H1 (cell line): Measurements from ENCODE around the gene BZW2. TPM values are rescaled to one million over a fixed set of nuclear protein-coding genes. Genes with fewer than 3 reads are reported as not detected.

Experiments used
- CTCF ChIA-PET: fragments of 300-600 bp; sonication (Branson Sonifier 250); formaldehyde crosslinking; loops from one replicate; lab custom pipeline; 2021; ENCODE audit not compliant: partially characterized antibody; lab: Charles Lee
- POLR2A ChIA-PET: fragments of 300-600 bp; sonication (Branson Sonifier 250); formaldehyde crosslinking; loops from one replicate; lab custom pipeline; 2021; ENCODE audit warnings: inconsistent platforms; ENCODE audit not compliant: partially characterized antibody; lab: Charles Lee
- DNase-seq, 2 experiments: peaks; one replicate each; pipeline versions ENCODE4 v3.0.0 to v3.0.0-alpha.2; 2010 to 2022; ENCODE audit warnings: low spot score in 2 of 2, low read depth in 1 of 2, mixed read lengths in 1 of 2
- FAIRE-seq: peaks from 2 replicates; lab custom pipeline; 2011; peaks lifted over from hg19 to GRCh38; lab: Jason Lieb, UNC
- H2AFZ ChIP-seq: 2 replicates; pipeline ENCODE4 v1.8.1; 2012; ENCODE audit warnings: low read length, inconsistent platforms
- H2AK5ac ChIP-seq: 2 replicates; pipeline ENCODE4 v1.6.1; 2013; ENCODE audit warnings: low read depth, low read length
- H2BK120ac ChIP-seq: replicated peaks from 2 replicates; pipeline ENCODE3; 2013; ENCODE audit warnings: low read depth, low read length, inconsistent platforms
- H2BK12ac ChIP-seq: 2 replicates; pipeline ENCODE4 v1.6.1; 2013; ENCODE audit warnings: low read depth, low read length
- H2BK15ac ChIP-seq: 2 replicates; pipeline ENCODE4 v1.6.1; 2013; ENCODE audit warnings: low read length
- H2BK20ac ChIP-seq: 2 replicates; pipeline ENCODE4 v1.6.1; 2013; ENCODE audit warnings: low read length
- H2BK5ac ChIP-seq: 2 replicates; pipeline ENCODE4 v1.6.1; 2013; ENCODE audit warnings: low read depth, low read length
- H3K14ac ChIP-seq: 2 replicates; pipeline ENCODE4 v1.6.1; 2013; ENCODE audit warnings: inconsistent platforms; ENCODE audit not compliant: insufficient read length
- H3K18ac ChIP-seq: 2 replicates; pipeline ENCODE4 v1.6.1; 2013; ENCODE audit warnings: low read length; ENCODE audit errors: extremely low read depth
- H3K23ac ChIP-seq: 2 replicates; pipeline ENCODE4 v1.6.1; 2013; ENCODE audit warnings: inconsistent platforms; ENCODE audit not compliant: insufficient read length
- H3K23me2 ChIP-seq: 2 replicates; pipeline ENCODE4 v1.6.1; 2013; ENCODE audit warnings: low read depth, low read length
- H3K27ac ChIP-seq: 2 replicates; pipeline ENCODE4 v1.6.1; 2011; ENCODE audit warnings: low read depth, low read length, inconsistent platforms
- H3K27me3 ChIP-seq, 4 experiments: replicated peaks in 1 of 4; 1 replicate in 1 of 4; 2 replicates in 3 of 4; pipeline versions ENCODE4 v1.6.1 to v1.8.1; 2011 to 2013; ENCODE audit warnings: low read length in 3 of 4, mild to moderate bottlenecking in 3 of 4, inconsistent platforms in 2 of 4, mixed read lengths in 2 of 4, moderate library complexity in 1 of 4; ENCODE audit not compliant: control insufficient read depth in 3 of 4, insufficient read depth in 3 of 4; ENCODE audit errors: extremely low read depth in 1 of 4
- H3K36me3 ChIP-seq, 4 experiments: 2 replicates each; pipeline versions ENCODE4 v1.6.1 to v1.8.1; 2011 to 2013; ENCODE audit warnings: mild to moderate bottlenecking in 4 of 4, low read length in 3 of 4, moderate library complexity in 2 of 4, control low read depth in 1 of 4, inconsistent platforms in 1 of 4; ENCODE audit not compliant: insufficient read depth in 4 of 4, control insufficient read depth in 2 of 4
- H3K4ac ChIP-seq: replicated peaks from 2 replicates; pipeline ENCODE3; 2013; ENCODE audit warnings: low read length, low read depth, mixed read lengths, inconsistent platforms; ENCODE audit not compliant: insufficient read length
- H3K4me1 ChIP-seq, 4 experiments: replicated peaks in 1 of 4; 1 replicate in 1 of 4; 2 replicates in 3 of 4; pipeline versions ENCODE4 v1.6.1 to v1.8.1; 2011 to 2013; ENCODE audit warnings: low read length in 3 of 4, inconsistent platforms in 2 of 4, mixed read lengths in 1 of 4; ENCODE audit not compliant: insufficient read depth in 4 of 4, control insufficient read depth in 3 of 4
- H3K4me2 ChIP-seq, 2 experiments: 2 replicates each; pipeline versions ENCODE4 v1.6.1 to v1.8.1; 2011 to 2013; ENCODE audit warnings: low read depth in 2 of 2, low read length in 2 of 2, control low read depth in 1 of 2, inconsistent platforms in 1 of 2, mild to moderate bottlenecking in 1 of 2; ENCODE audit not compliant: insufficient read depth in 1 of 2
- H3K4me3 ChIP-seq, 4 experiments: fragments of 200-600, 300-600 bp in 1 of 4; sonication (generic), shearing (Covaris generic), sonication (Bioruptor Twin) in 1 of 4; 2 replicates each; pipeline versions ENCODE4 v1.5.1 to v1.8.1; 2011 to 2016; ENCODE audit warnings: low read length in 4 of 4, low read depth in 3 of 4, control low read depth in 2 of 4, inconsistent platforms in 2 of 4, mild to moderate bottlenecking in 2 of 4, mixed read lengths in 1 of 4, moderate library complexity in 1 of 4; ENCODE audit not compliant: insufficient read depth in 2 of 4; ENCODE audit errors: extremely low read depth in 1 of 4
- H3K56ac ChIP-seq: replicated peaks from 2 replicates; pipeline ENCODE3; 2013; ENCODE audit warnings: low read depth, mild to moderate bottlenecking, mixed read lengths, low read length, inconsistent platforms; ENCODE audit not compliant: insufficient read length
- H3K79me1 ChIP-seq: 2 replicates; pipeline ENCODE4 v1.6.1; 2013; ENCODE audit warnings: low read depth, low read length, control low read depth
- H3K79me2 ChIP-seq, 2 experiments: 2 replicates each; pipeline versions ENCODE4 v1.6.1 to v1.8.1; 2012 to 2013; ENCODE audit warnings: low read length in 2 of 2, mild to moderate bottlenecking in 2 of 2, inconsistent platforms in 1 of 2; ENCODE audit not compliant: insufficient read depth in 2 of 2, control insufficient read depth in 1 of 2
- H3K9ac ChIP-seq, 4 experiments: replicated peaks in 1 of 4; 1 replicate in 1 of 4; 2 replicates in 3 of 4; pipeline versions ENCODE4 v1.6.1 to v1.8.1; 2011 to 2013; ENCODE audit warnings: low read depth in 3 of 4, low read length in 3 of 4, control low read depth in 2 of 4, mild to moderate bottlenecking in 2 of 4, moderate library complexity in 2 of 4, inconsistent platforms in 1 of 4; ENCODE audit errors: extremely low read depth in 1 of 4
- H3K9me3 ChIP-seq, 2 experiments: 2 replicates each; pipeline versions ENCODE4 v1.6.1 to v1.8.1; 2012 to 2013; ENCODE audit warnings: mild to moderate bottlenecking in 2 of 2, moderate library complexity in 2 of 2, control low read depth in 1 of 2, inconsistent platforms in 1 of 2, low read depth in 1 of 2, low read length in 1 of 2, mixed read lengths in 1 of 2; ENCODE audit not compliant: insufficient read depth in 2 of 2
- H4K20me1 ChIP-seq, 2 experiments: replicated peaks in 1 of 2; 2 replicates each; pipeline versions ENCODE3 to v1.8.1; 2011 to 2013; ENCODE audit warnings: inconsistent platforms in 2 of 2, low read length in 2 of 2, mild to moderate bottlenecking in 1 of 2; ENCODE audit not compliant: insufficient read depth in 2 of 2, control insufficient read depth in 1 of 2
- H4K5ac ChIP-seq: 2 replicates; pipeline ENCODE4 v1.6.1; 2013; ENCODE audit warnings: low read length, low read depth, mixed read lengths, inconsistent platforms; ENCODE audit not compliant: insufficient read length
- H4K8ac ChIP-seq: 2 replicates; pipeline ENCODE4 v1.8.0; 2013; ENCODE audit warnings: mild to moderate bottlenecking, moderate library complexity, low read length, inconsistent platforms; ENCODE audit not compliant: insufficient read depth; ENCODE audit errors: extremely low read depth
- H4K91ac ChIP-seq: replicated peaks from 2 replicates; pipeline ENCODE3; 2013; ENCODE audit warnings: low read length, mixed read lengths, inconsistent platforms; ENCODE audit not compliant: insufficient read length
- KDM4A ChIP-seq: IDR thresholded peaks from one replicate; pipeline ENCODE4 v1.7.1; 2012; ENCODE audit warnings: low read depth, mild to moderate bottlenecking, moderate library complexity, low read length, inconsistent platforms; ENCODE audit not compliant: severe bottlenecking
- WGBS, 2 experiments: shearing (Covaris generic) in 1 of 2; methylation state at CpG; one replicate each; pipeline versions ENCODE4 v1.1.6 to v1.1.7; 2013 to 2015; ENCODE audit warnings: low lambda C conversion rate in 2 of 2, mixed read lengths in 2 of 2, inconsistent platforms in 1 of 2, low coverage in 1 of 2, missing lambda C conversion rate in 1 of 2; ENCODE audit not compliant: insufficient replicate concordance in 2 of 2, insufficient coverage in 1 of 2, insufficient read length in 1 of 2; ENCODE audit errors: extremely low coverage in 1 of 2, missing lambda C conversion rate in 1 of 2; 5-methylcytosine and 5-hydroxymethylcytosine counted together
- polyA plus RNA-seq, 7 experiments: library from polyadenylated mRNA; depleted of rRNA in 3 of 7; stranded (reverse) in 5 of 7; unstranded in 2 of 7; fragments of >200 nt in 5 of 7; fragments of 200-250 nt in 2 of 7; gene quantifications; 1 replicate in 5 of 7; 2 replicates in 1 of 7; 4 replicates in 1 of 7; pipeline versions ENCODE4 v1.2.1 to v1.2.3, GENCODE V29; 2011 to 2013; ENCODE audit warnings: missing spikeins in 2 of 7, mixed read lengths in 2 of 7
- total RNA-seq: library from RNA; stranded (reverse); fragmentation: NEBNext Ultra II Directional; extraction: Animal tissue kit (Norgen Biotek cat#: 25700); gene quantifications from 2 replicates; pipeline ENCODE4 v1.2.1, GENCODE V29; 2021

The BZW2 gene
- total and polyA plus RNA-seq, 2 of the 8 experiments (the other 6 are each of a cell fraction or from before 2014, with no cell fraction given): 32.3 to 103 TPM

DNA sequence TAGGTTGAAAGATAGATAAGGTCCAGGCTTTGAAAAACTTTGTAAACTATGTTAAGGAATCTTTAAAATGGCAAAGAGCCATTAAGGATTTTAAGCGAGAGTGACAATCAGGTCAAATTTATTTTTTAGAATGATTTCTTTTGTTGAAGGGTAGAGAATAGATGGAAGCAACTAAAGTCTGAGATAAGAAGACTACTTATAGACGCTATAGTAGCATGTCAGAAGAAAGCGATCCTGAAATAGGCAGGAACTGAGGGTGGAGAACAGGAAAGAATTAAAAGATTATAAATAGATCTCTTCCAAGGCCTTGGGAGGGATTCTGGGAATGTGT, 94.6 kb downstream of the BZW2 start:
- no peaks in the 10 kb centered on the region for H3K9me3 ChIP-seq
- no peak overlapping the region for H3K4me3 ChIP-seq
- no peak overlapping the region for H2BK15ac ChIP-seq
- WGBS, 2 experiments: 84% methylated on average over 3 of the region's 3 CpGs; no CpG with 5 or more reads in 1 of the 2 experiments
- no peaks in the 10 kb centered on the region for H3K79me1 ChIP-seq
- no peak overlapping the region for H2AFZ ChIP-seq
- no peak overlapping the region for H3K14ac ChIP-seq
- no peak overlapping the region for H2AK5ac ChIP-seq
- H3K4ac ChIP-seq: no peak overlapping the region
- ChIA-PET POLR2A (no interaction called here), CTCF (no interaction called here)
- peaks cover 0 to 14% (median 7%) of the 10 kb centered on the region in 4 experiments; a peak in 5 of 7 replicates for H3K4me1 ChIP-seq
- no peak overlapping the region for H3K23ac ChIP-seq
- H4K91ac ChIP-seq: no peak overlapping the region
- no peak overlapping the region for H3K9ac ChIP-seq
- no peaks in the 10 kb centered on the region for H3K36me3 ChIP-seq
- H3K79me2 ChIP-seq: no peaks in the 10 kb centered on the region
- no peak overlapping the region for H2BK5ac ChIP-seq
- no peak overlapping the region for H3K18ac ChIP-seq
- no peak for TF ChIP-seq KDM4A
- H4K20me1 ChIP-seq: peaks cover 0 to 2% of the 10 kb centered on the region in 2 experiments
- no peak overlapping the region for H2BK20ac ChIP-seq
- no peak overlapping the region for H4K8ac ChIP-seq
- no peak overlapping the region for H2BK120ac ChIP-seq
- H2BK12ac ChIP-seq: no peak overlapping the region
- no peak overlapping the region for H3K27ac ChIP-seq
- H3K4me2 ChIP-seq: no peak overlapping the region
- no peaks in the 10 kb centered on the region for H3K23me2 ChIP-seq
- no peak for DNase-seq
- FAIRE-seq: no peak
- H3K27me3 ChIP-seq: no peaks in the 10 kb centered on the region
- no peak overlapping the region for H3K56ac ChIP-seq
- no peak overlapping the region for H4K5ac ChIP-seq
